CD1c-positive myeloid dendritic cell (primary cell): ENCODE results near the gene SH3BP1.

ENCODE experiments used
- DNase-seq: peaks from one replicate; pipeline ENCODE4 v3.0.0-alpha.2; 2016; ENCODE audit errors: extremely low spot score

SH3BP1 gene

GRCh38 chr22:37658133-37659065 is 18.9 kb downstream of the SH3BP1 start, which contains the start of gene PDXP:
PDXP (plus strand) TSS chr22:37658723; CDS start chr22:37658783, 60 bp downstream.
- DNase-seq, result peak; percentile 99

GRCh38 chr22:37659066-37659896 is 19.8 kb downstream of the SH3BP1 start:
- peak; percentile 45 for DNase-seq

GRCh38 chr22:37659897-37660708 is 20.6 kb downstream of the SH3BP1 start:
- DNase-seq, result no peak

- no peak for DNase-seq
These were observed 21.2 kb downstream of the SH3BP1 start for GRCh38 chr22:37660709-37661045.

- DNase-seq, result peak; percentile 12
These were observed 21.9 kb downstream of the SH3BP1 start for GRCh38 chr22:37661160-37661924.

GRCh38 chr22:37662039-37662438 is 22.6 kb downstream of the SH3BP1 start:
- peak; percentile 70 for DNase-seq

GRCh38 chr22:37663521-37664140 is 24.2 kb downstream of the SH3BP1 start:
- DNase-seq, result no peak

- DNase-seq, result no peak
These were observed 25.0 kb downstream of the SH3BP1 start for GRCh38 chr22:37664249-37665101.

GRCh38 chr22:37665487-37665886 is 26.0 kb downstream of the SH3BP1 start:
- no peak for DNase-seq

GRCh38 chr22:37669586-37669985 is 30.1 kb downstream of the SH3BP1 start:
- DNase-seq, result no peak

GRCh38 chr22:37672206-37672919 is 32.9 kb downstream of the SH3BP1 start:
- DNase-seq, result no peak

- DNase-seq, result no peak
These were observed 33.5 kb downstream of the SH3BP1 start for GRCh38 chr22:37672920-37673455.

- DNase-seq, result no peak
These were observed 34.8 kb downstream of the SH3BP1 start for GRCh38 chr22:37674248-37674647.

GRCh38 chr22:37674951-37675929 is 35.8 kb downstream of the SH3BP1 start, which contains the start of gene LGALS1:
LGALS1 (plus strand) TSS chr22:37675636; CDS start chr22:37675703, 67 bp downstream.
- peak; percentile 92 for DNase-seq

GRCh38 chr22:37675930-37676735 is 36.7 kb downstream of the SH3BP1 start:
- DNase-seq, result peak; percentile 36

GRCh38 chr22:37676736-37677492 is 37.4 kb downstream of the SH3BP1 start:
- peak; percentile 93 for DNase-seq
